GM12864 (cell line): ENCODE results near the gene RFNG.

Experiments used
- DNase-seq: peaks from one replicate; pipeline ENCODE4 v3.0.0-alpha.2; 2011; ENCODE audit warnings: low read depth
- H3K4me3 ChIP-seq: 2 replicates; pipeline ENCODE4 v1.5.1; 2011; ENCODE audit warnings: mild to moderate bottlenecking, low read depth, low read length, control low read depth
- TF ChIP-seq, protein P1 (sequence below): IDR thresholded peaks from 2 replicates; pipeline ENCODE4 v1.5.1; 2011; ENCODE audit warnings: low read depth, mild to moderate bottlenecking, moderate library complexity, low read length, control low read depth, inconsistent platforms; ENCODE audit errors: missing control alignments

Gene RFNG

DNA sequence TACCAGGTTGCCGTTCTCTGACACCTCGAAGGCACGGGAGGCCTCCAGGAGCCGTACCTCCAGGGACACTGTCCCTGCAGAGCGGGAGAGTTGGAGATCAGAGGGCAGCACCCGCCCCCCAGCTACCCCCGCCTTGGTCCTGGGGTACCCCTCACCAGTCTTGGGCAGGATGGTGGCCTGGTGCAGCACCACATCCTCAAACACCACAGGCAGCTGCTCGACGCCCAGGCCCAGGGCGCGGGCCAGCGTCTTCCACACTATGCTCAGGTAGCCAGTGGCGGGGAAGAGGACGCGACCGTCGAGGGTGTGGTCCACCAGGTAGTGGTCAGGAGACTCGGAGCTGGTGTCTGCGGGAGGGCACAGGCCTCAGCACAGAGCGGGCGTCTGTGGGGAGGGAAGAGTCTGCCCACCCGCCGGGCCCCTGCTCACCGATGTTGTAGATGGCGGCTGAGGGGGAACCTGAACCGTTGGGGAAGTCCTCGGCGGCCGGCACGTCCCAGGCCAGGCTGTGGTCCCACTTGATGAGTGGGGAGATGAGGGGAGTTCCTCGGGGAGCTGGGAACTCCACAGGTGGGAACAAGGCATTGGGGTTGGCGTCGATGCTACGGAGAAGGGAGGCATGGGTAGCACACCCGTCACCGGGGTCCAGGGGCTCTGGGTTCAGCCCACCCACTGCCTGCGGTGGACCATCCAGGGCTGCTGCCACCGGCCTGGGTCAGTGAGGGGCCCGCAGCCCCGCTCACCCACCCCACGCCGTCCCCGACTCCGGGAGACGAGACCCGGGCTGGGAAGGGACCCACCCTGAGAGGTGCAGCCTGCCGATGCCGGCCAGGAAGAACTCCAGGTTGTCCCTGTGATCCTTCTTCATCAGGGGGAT, 36.6 kb upstream of the RFNG start:
- no peak overlapping the region for H3K4me3 ChIP-seq
- no peak for DNase-seq
- TF ChIP-seq, protein P1, sequence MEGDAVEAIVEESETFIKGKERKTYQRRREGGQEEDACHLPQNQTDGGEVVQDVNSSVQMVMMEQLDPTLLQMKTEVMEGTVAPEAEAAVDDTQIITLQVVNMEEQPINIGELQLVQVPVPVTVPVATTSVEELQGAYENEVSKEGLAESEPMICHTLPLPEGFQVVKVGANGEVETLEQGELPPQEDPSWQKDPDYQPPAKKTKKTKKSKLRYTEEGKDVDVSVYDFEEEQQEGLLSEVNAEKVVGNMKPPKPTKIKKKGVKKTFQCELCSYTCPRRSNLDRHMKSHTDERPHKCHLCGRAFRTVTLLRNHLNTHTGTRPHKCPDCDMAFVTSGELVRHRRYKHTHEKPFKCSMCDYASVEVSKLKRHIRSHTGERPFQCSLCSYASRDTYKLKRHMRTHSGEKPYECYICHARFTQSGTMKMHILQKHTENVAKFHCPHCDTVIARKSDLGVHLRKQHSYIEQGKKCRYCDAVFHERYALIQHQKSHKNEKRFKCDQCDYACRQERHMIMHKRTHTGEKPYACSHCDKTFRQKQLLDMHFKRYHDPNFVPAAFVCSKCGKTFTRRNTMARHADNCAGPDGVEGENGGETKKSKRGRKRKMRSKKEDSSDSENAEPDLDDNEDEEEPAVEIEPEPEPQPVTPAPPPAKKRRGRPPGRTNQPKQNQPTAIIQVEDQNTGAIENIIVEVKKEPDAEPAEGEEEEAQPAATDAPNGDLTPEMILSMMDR, result no peak

DNA sequence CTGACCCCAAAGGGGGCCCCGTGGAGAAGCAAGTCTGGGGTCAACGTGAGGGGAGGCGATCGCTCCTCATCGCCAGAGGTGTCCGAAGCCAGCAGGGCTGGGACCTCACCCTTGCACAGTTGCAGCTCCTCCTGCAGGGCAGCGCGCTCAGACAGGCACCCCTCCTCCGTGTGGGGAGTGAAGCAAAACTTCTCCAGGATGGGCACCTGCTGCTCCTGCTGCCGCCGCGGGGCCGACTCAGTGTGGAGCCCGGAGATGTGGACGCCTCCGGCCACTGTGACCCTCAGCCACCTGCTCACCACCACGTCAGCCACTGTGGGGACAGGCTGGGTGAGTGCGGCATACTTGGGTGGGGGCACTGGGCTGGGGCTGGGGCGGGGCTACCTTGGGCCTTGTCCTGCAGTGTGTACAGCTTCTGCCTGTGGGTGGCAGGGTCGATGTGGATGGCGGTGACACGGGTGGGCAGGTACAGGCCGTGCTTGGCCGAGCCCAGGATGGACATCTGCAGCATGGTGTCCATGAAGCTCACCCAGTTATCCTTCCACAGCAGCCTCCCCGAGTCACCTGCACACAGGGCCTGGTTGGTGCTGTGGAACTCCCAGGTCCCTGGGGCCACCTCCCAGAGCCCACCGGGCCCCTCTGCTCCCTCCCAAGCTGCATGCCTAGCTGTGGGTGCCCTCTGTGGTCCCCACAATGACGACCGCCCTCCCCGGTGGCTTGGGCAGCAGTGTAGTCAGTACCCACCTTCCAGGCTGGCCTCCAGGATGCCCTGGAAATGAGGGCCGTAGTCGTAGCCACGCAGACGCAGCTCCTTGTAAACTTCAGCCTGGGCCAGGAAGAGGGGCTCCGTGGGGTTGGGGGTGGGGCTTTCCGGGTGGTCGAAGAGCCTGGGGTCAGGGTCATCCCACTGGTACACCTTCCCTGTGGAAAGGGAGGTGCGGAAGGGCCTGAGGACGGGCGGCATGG, 35.6 kb upstream of the RFNG start:
- no peak overlapping the region for H3K4me3 ChIP-seq
- TF ChIP-seq, protein P1, result no peak
- no peak for DNase-seq

DNA sequence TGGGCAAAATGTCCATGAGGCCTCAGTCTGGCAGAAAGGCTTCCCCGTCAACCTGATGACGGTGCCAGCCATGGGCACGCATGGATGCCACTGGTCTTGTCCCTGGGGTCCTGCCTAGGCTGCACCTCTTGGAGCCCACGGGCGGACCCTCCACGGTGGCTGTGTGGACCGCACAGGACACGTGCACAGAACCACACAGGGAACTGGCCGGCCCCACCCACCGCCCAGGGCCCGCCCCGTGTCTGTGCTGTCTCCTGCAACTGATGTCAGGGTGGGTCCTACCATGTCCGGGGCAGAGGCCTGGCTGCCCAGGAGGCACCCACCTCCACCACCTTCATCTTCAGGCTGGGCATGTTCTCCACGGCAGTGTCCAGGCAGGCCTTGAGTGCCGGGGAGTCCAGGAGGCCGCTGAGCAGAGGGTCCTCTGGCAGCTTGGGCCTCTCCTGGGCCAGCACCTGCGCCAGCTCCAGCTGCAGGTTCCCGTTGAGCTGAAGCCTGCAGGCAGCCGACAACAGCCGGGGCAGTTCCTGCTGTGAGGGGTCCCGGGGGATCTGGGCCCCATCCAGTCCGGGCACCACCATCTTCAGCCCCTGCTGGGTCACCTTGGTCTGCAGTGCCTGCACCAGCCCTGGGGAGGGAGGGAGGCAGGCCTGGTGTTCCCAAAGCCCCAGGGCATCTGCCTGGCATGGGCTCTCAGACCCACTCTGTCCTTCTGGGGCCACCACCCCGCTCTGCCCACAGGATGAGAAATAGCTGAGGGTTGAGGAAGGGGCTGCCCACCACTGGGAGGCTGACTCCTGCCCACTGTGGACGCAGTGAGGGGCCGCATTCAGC, 34.5 kb upstream of the RFNG start:
- TF ChIP-seq, protein P1, result no peak
- H3K4me3 ChIP-seq, result no peak overlapping the region
- no peak for DNase-seq

DNA sequence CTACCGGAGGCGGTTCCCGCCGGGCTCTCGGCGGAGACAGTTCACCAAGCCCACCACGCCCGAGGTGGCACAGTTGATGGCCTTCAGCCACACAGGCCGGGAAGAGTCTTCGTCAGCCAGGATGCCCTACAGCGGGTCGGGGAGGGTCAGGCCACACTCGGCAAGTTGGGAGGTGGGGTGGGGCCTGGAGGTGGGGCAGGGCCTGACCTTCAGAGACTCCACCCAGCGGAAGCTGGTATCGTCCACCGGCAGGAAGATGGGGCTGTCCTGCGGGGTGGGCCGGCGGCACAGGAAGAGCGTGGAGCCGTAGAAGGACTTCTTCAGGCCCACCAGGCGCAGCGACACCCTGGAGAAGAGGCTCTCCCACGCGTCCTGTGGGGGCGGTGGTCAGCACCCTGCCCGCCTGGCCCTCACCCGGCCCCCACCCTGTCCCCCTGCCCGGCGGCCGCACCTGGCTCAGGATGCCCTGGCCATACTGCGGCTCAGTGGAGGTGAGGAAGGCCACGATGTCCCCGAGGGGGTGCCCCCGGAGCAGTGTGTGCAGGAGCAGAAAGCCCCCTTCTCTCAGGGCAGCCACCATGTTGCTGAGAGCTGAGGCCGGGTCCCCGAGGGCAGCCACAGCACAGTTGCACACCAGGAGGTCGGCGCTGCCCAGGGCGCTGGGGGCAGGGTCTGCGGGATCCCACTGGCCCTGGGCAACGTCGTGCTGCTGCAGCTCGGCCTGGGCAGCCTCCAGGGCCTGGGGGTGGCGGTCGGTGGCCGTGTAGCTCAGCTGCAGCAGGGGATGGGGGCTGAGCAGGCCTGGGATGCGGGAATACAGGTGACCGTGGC, 33.6 kb upstream of the RFNG start:
- TF ChIP-seq, protein P1, result no peak
- no peak overlapping the region for H3K4me3 ChIP-seq

DNA sequence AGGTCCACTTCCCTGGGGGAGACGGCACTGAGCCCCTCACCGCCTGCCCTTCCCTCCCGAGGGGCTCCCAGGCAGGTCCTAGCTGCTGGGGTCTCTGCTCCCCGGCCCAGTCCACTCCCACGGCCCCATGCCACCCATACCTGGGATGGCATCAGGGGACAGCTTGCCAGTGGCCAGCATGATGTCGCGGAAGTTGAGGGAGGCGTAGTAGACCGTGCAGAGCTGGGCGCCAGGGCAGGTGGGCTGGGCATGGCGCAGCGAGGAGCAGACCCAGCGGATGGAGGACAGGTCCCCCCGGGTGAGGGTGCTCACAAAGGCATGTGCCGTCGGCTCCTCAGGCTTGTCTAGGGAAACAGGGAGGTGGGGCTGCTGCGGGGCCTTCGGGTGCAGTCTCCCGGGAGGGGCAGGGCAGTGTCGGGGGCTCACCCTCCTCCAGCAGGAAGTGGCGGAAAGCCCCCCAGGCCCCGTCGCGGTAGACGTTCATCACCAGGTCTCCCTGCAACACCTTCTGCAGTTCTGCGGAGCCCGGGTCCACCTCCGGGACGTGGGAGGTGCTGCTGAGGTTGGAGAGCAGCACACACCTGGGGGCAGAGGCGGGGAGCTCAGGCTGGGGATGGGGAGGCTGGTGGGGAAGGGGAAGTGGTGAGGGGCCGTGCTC, 32.9 kb upstream of the RFNG start:
- no peak overlapping the region for H3K4me3 ChIP-seq
- TF ChIP-seq, protein P1, result no peak
- no peak for DNase-seq

More for the DNA sequence above, 33.6 kb upstream of the RFNG start:
- no peak for DNase-seq
